Fibroblast of lung (primary cell): ENCODE measurements around the gene CEP43. TPM values are rescaled to one million over a fixed set of nuclear protein-coding genes. Genes with fewer than 3 reads are reported as not detected.

Experiments
- DNase-seq, 2 donors: peaks; one replicate each; pipeline versions ENCODE4 v3.0.0 to v3.0.0-alpha.2; 2010; ENCODE audit warnings: low read depth in 2 of 2
- H2AFZ ChIP-seq: 2 replicates; pipeline ENCODE4 v1.5.1; 2012; ENCODE audit warnings: low read length, control low read depth, inconsistent platforms
- H3K27ac ChIP-seq: 2 replicates; pipeline ENCODE4 v1.5.1; 2011; ENCODE audit warnings: low read length, control low read depth; ENCODE audit not compliant: insufficient read depth
- H3K27me3 ChIP-seq: 2 replicates; pipeline ENCODE4 v1.5.1; 2011; ENCODE audit warnings: mild to moderate bottlenecking, low read length; ENCODE audit not compliant: control insufficient read depth, insufficient read depth
- H3K36me3 ChIP-seq: 2 replicates; pipeline ENCODE4 v1.5.1; 2011; ENCODE audit warnings: low read length; ENCODE audit not compliant: control insufficient read depth, insufficient read depth
- H3K4me1 ChIP-seq: 2 replicates; pipeline ENCODE4 v1.5.1; 2011; ENCODE audit warnings: low read length; ENCODE audit not compliant: control insufficient read depth, insufficient read depth; ENCODE audit errors: extremely low read depth
- H3K4me2 ChIP-seq: 2 replicates; pipeline ENCODE4 v1.5.1; 2011; ENCODE audit warnings: low read length, control low read depth; ENCODE audit not compliant: insufficient read depth; ENCODE audit errors: extremely low read depth
- H3K4me3 ChIP-seq, 4 experiments: fragments of 200-600 bp in 1 of 4; sonication (generic) in 1 of 4; replicated peaks in 1 of 4; 2 replicates each; pipeline ENCODE4 v1.5.1; 2011 to 2016; ENCODE audit warnings: low read length in 4 of 4, low read depth in 3 of 4, mild to moderate bottlenecking in 3 of 4, control low read depth in 2 of 4, inconsistent platforms in 1 of 4, mixed read lengths in 1 of 4; ENCODE audit not compliant: insufficient read depth in 1 of 4; ENCODE audit errors: control extremely low read depth in 1 of 4
- H3K79me2 ChIP-seq: 2 replicates; pipeline ENCODE4 v1.5.1; 2012; ENCODE audit warnings: mild to moderate bottlenecking, low read length, inconsistent platforms; ENCODE audit not compliant: control insufficient read depth, insufficient read depth
- H3K9ac ChIP-seq: 2 replicates; pipeline ENCODE4 v1.5.1; 2011; ENCODE audit warnings: mild to moderate bottlenecking, low read length, control low read depth; ENCODE audit not compliant: insufficient read depth
- H3K9me3 ChIP-seq: 2 replicates; pipeline ENCODE4 v1.5.1; 2012; ENCODE audit warnings: low read depth, low read length; ENCODE audit not compliant: control insufficient read depth, insufficient read depth
- H4K20me1 ChIP-seq: 2 replicates; pipeline ENCODE4 v1.5.1; 2011; ENCODE audit warnings: low read length; ENCODE audit not compliant: control insufficient read depth, insufficient read depth; ENCODE audit errors: extremely low read depth
- CTCF ChIP-seq, 2 donors: IDR thresholded peaks in 1 of 2; conservative IDR thresholded peaks in 1 of 2; 1 replicate in 1 of 2; 2 replicates in 1 of 2; pipeline ENCODE4 v1.5.1; 2011 to 2012; ENCODE audit warnings: low read length in 2 of 2, control low read depth in 1 of 2, inconsistent platforms in 1 of 2, low read depth in 1 of 2, mild to moderate bottlenecking in 1 of 2
- EZH2 ChIP-seq: IDR thresholded peaks from 2 replicates; pipeline ENCODE4 v1.5.1; 2012; ENCODE audit warnings: low read length, control low read depth, mild to moderate bottlenecking; ENCODE audit errors: missing control alignments
- polyA plus RNA-seq, 2 donors: library from polyadenylated mRNA; depleted of rRNA in 1 of 2; stranded (reverse) in 1 of 2; unstranded in 1 of 2; fragments of >200 nt; gene quantifications; 2 replicates each; pipeline ENCODE4 v1.2.1, GENCODE V29; 2011 to 2012; ENCODE audit warnings: missing spikeins in 1 of 2
- total RNA-seq: library from RNA; depleted of rRNA; stranded (reverse); fragments of >200 nt; gene quantifications from 2 replicates; pipeline ENCODE4 v1.2.1, GENCODE V29; 2014

Gene CEP43
- total and polyA plus RNA-seq, 2 donors (not counting 1 experiment from before 2014, with no cell fraction given) = 11.2 to 18.0 TPM

GRCh38 chr6:166971271-166971670 is 27.9 kb upstream of the CEP43 start:
- Histone ChIP-seq H3K4me3 (no peak overlapping the region), H3K4me1 (no peaks in the 10 kb centered on the region), H3K4me2 (no peak overlapping the region), H4K20me1 (no peaks in the 10 kb centered on the region), H3K36me3 (no peaks in the 10 kb centered on the region), H3K27ac (no peak overlapping the region), H2AFZ (no peak overlapping the region), H3K79me2 (no peaks in the 10 kb centered on the region), H3K27me3 (no peaks in the 10 kb centered on the region), H3K9me3 (no peaks in the 10 kb centered on the region), H3K9ac (no peak overlapping the region)
- TF ChIP-seq EZH2 (no peak), CTCF (conservative IDR thresholded peaks at IDR 0.05 in 1 of 2, IDR thresholded peaks at IDR 0.05 in 1 of 2; ENCODE audit: low read depth in 1 of 2, low read length in 2 of 2) (no peak)
- DNase-seq = no peak

- DNase-seq = no peak
- Histone ChIP-seq H2AFZ (no peak overlapping the region), H3K36me3 (no peaks in the 10 kb centered on the region), H3K79me2 (no peaks in the 10 kb centered on the region), H3K4me3 (no peak overlapping the region), H3K9me3 (no peaks in the 10 kb centered on the region), H3K9ac (no peak overlapping the region), H3K4me2 (no peak overlapping the region), H3K27me3 (no peaks in the 10 kb centered on the region), H3K27ac (no peak overlapping the region), H4K20me1 (no peaks in the 10 kb centered on the region), H3K4me1 (no peaks in the 10 kb centered on the region)
- no peak for TF ChIP-seq EZH2
- TF ChIP-seq CTCF (conservative IDR thresholded peaks at IDR 0.05 in 1 of 2, IDR thresholded peaks at IDR 0.05 in 1 of 2; ENCODE audit: low read depth in 1 of 2, low read length in 2 of 2) = no peak
These were observed 27.1 kb upstream of the CEP43 start for GRCh38 chr6:166972101-166972500.

- Histone ChIP-seq H3K79me2 (no peaks in the 10 kb centered on the region), H3K9me3 (no peaks in the 10 kb centered on the region), H4K20me1 (no peaks in the 10 kb centered on the region), H2AFZ (no peak overlapping the region), H3K27me3 (no peaks in the 10 kb centered on the region), H3K4me3 (no peak overlapping the region), H3K27ac (no peak overlapping the region), H3K36me3 (no peaks in the 10 kb centered on the region), H3K4me1 (no peaks in the 10 kb centered on the region), H3K9ac (no peak overlapping the region), H3K4me2 (no peak overlapping the region)
- TF ChIP-seq EZH2 (no peak), CTCF (conservative IDR thresholded peaks at IDR 0.05 in 1 of 2, IDR thresholded peaks at IDR 0.05 in 1 of 2; ENCODE audit: low read depth in 1 of 2, low read length in 2 of 2) (no peak)
- no peak for DNase-seq
These were observed 22.6 kb upstream of the CEP43 start for GRCh38 chr6:166976636-166977035.
